H1 (cell line): ENCODE data around the gene DPY19L3. TPM values are rescaled to one million over a fixed set of nuclear protein-coding genes. Genes with fewer than 3 reads are reported as not detected.

Source experiments
- POLR2A ChIP-seq, 2 experiments: IDR thresholded peaks; 1 replicate in 1 of 2; 2 replicates in 1 of 2; pipeline ENCODE4 v1.6.1; 2011; ENCODE audit warnings: low read depth in 2 of 2, low read length in 2 of 2, mild to moderate bottlenecking in 2 of 2; ENCODE audit errors: control extremely low read depth in 1 of 2
- polyA plus RNA-seq, 7 experiments: library from polyadenylated mRNA; depleted of rRNA in 3 of 7; stranded (reverse) in 5 of 7; unstranded in 2 of 7; fragments of >200 nt in 5 of 7; fragments of 200-250 nt in 2 of 7; gene quantifications; 1 replicate in 5 of 7; 2 replicates in 1 of 7; 4 replicates in 1 of 7; pipeline versions ENCODE4 v1.2.1 to v1.2.3, GENCODE V29; 2011 to 2013; ENCODE audit warnings: missing spikeins in 2 of 7, mixed read lengths in 2 of 7
- total RNA-seq: library from RNA; stranded (reverse); fragmentation: NEBNext Ultra II Directional; extraction: Animal tissue kit (Norgen Biotek cat#: 25700); gene quantifications from 2 replicates; pipeline ENCODE4 v1.2.1, GENCODE V29; 2021

DPY19L3 gene
- total and polyA plus RNA-seq, 2 of the 8 experiments (the other 6 are each of a cell fraction or from before 2014, with no cell fraction given): 35.3 to 60.2 TPM

- no peak for TF ChIP-seq POLR2A (IDR thresholded peaks at IDR 0.05; ENCODE audit: control extremely low read depth in 1 of 2, low read depth in 2 of 2, low read length in 2 of 2)
Measured at GRCh38 chr19:32427536-32427935, 22.0 kb downstream of the DPY19L3 start (continued).
